A549 treated with DMSO at 1 μM for 4 hours (cell line): Measurements from ENCODE around the gene SNRNP35. TPM values are rescaled to one million over a fixed set of nuclear protein-coding genes. Genes with fewer than 3 reads are reported as not detected.

Experiments
- total RNA-seq: library from RNA; stranded (reverse); fragments of 200-300 nt; extraction: Qiagen RNA extraction; gene quantifications from 5 replicates; pipeline ENCODE4 v1.2.3, GENCODE V29; 2022; ENCODE audit warnings: low read depth

The SNRNP35 gene, protein sequence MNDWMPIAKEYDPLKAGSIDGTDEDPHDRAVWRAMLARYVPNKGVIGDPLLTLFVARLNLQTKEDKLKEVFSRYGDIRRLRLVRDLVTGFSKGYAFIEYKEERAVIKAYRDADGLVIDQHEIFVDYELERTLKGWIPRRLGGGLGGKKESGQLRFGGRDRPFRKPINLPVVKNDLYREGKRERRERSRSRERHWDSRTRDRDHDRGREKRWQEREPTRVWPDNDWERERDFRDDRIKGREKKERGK
- 17.9 to 20.9 TPM (median 19.6 TPM) in 5 replicates for total RNA-seq

DNA sequence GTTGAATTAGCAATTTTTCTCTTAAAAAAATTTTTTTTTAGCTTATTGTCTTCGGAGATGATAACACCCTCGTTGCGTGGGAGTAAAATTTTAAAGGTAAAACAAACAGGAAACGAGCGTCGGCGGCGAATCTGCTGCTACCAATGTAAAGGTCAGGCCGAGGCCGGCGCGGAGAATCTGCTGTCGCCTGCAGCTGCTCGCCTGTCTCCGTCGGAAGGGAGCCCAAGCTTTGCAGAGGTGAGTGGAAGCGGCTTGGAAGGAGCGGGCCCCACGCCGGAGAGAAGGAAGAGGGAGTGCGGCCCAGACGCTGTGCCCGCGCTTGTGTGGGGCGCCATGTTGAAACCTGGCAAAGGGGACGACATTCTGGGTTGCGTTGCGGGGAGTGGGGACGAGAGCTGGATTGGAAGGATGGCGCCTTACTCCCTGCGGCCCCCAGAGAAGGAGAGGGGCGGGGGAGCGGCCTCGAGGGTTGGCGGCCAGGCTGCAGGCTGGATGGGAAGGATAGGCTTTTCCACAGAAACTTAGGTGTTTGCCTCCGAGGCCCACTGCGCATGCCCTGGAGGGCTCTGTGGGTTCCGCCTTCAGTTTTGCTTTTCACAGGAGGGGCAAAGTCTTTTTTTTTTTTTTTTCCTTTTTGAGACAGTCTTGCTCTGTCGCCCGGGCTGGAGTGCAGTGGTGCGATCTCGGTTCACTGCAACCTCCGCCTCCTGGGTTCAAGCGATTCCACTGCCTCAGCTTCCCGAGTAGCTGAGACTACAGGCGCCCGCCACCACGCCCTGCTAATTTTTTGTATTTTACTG lies at the start of gene SNRNP35:
Gene SNRNP35 (plus strand): TSS at position 160 of the 800 bp plus-strand sequence. CDS start 7,402 bp downstream, outside the sequence.

DNA sequence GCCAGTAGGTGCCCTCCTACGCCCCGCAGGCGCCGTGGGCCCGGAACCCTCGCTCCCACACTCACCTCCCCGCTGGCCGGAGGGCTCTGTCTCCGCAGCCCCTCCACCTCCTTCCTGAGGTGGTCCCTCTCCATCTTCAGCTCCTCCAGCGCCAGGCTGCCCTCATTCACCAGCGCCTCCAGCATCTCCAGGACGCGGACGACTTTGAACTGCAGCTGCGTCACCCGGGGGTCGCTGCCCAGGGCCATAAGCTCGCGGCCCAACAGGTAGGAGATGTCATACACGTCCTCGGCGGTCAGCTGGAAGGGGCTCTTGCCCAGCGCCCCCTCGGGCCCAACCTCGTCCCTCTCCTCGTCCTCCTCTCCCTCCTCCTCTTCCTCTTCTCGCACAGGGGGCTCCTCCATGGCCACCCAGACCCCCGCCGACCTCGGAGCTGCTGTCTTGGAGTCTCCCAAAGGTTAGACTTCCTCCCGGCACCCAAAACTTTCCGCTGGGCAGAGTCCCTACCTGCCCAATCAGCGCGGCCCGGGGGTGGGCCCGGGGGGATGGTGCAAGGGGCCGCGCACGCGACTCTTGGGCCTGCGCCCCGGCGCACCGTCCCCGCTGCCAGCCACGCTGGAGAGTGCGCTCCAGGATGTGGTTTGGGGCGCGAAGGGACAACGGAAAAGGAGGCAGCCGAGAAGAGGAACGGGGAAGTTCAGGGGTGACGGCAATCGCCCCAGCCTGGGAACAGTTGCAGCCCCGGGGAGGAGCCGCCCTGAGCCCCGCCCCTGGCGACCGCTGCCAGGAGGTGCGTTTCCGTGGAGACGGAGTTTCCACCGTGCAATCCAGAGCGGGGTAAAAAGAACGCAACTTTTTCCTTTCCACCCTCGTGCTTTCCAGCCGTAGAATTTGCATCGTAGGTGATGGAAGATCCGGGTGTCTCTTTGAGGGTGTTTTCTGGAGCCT lies 21.6 kb upstream of the SNRNP35 start, which contains the start of gene RILPL2:
Gene RILPL2 (minus strand): TSS at position 668 of the 948 bp plus-strand sequence. CDS start 264 bp downstream, at position 404.

Other genes with a start within 250 kb of the SNRNP35 start
- gene MPHOSPH9, start 225.0 kb upstream of the SNRNP35 start, total RNA-seq: 22.9 to 27.8 TPM (median 23.4 TPM) in 5 replicates
- 15.7 to 20.8 TPM (median 15.9 TPM) in 5 replicates for gene MTRFR, start 224.7 kb upstream of the SNRNP35 start, total RNA-seq
- gene CDK2AP1, start 186.3 kb upstream of the SNRNP35 start, total RNA-seq: 106 to 177 TPM (median 167 TPM) in 5 replicates
- gene SBNO1, start 93.3 kb upstream of the SNRNP35 start, total RNA-seq: 23.4 to 34.3 TPM (median 31.0 TPM) in 5 replicates
- 47.1 to 58.5 TPM (median 55.2 TPM) in 5 replicates for gene KMT5A, start 74.0 kb upstream of the SNRNP35 start, total RNA-seq
- 1.2 to 1.9 TPM (median 1.6 TPM) in 5 replicates for gene RILPL2, start 21.5 kb upstream of the SNRNP35 start, total RNA-seq
- gene RILPL1, start 75.6 kb downstream of the SNRNP35 start, total RNA-seq: 9.3 to 13.8 TPM (median 12.2 TPM) in 5 replicates
- 163 to 229 TPM (median 209 TPM) in 5 replicates for gene TMED2, start 126.4 kb downstream of the SNRNP35 start, total RNA-seq
- 29.6 to 36.8 TPM (median 35.7 TPM) in 5 replicates for gene DDX55, start 144.0 kb downstream of the SNRNP35 start, total RNA-seq
- 33.1 to 37.0 TPM (median 35.2 TPM) in 5 replicates for gene EIF2B1, start 175.5 kb downstream of the SNRNP35 start, total RNA-seq
- 26.6 to 43.8 TPM (median 31.5 TPM) in 5 replicates for gene GTF2H3, start 175.7 kb downstream of the SNRNP35 start, total RNA-seq
- gene TCTN2, start 213.0 kb downstream of the SNRNP35 start, total RNA-seq: 11.9 to 13.5 TPM (median 13.2 TPM) in 5 replicates